ENCODE data around the gene GASK1B.

GASK1B gene

GRCh38 chr4:158186815-158187214, 14.0 kb upstream of the GASK1B start:
- DNase-seq: no peak

GRCh38 chr4:158182736-158183135, 9.9 kb upstream of the GASK1B start:
- no peak for DNase-seq

GRCh38 chr4:158181906-158182305, 9.1 kb upstream of the GASK1B start:
- DNase-seq: no peak

GRCh38 chr4:158179465-158179864, 6.6 kb upstream of the GASK1B start:
- DNase-seq: no peak

- DNase-seq: no peak
These were observed 4.0 kb upstream of the GASK1B start for GRCh38 chr4:158176776-158177175.

- DNase-seq: no peak
These were observed 3.3 kb upstream of the GASK1B start for GRCh38 chr4:158176108-158176507.

GRCh38 chr4:158170691-158171561, 1.9 kb downstream of the GASK1B start:
- peak; percentile 88 to 95 (median 93) for DNase-seq

GRCh38 chr4:158169931-158170690, 2.7 kb downstream of the GASK1B start:
- peak; percentile 52 to 73 (median 60) for DNase-seq

GRCh38 chr4:158169506-158169905, 3.3 kb downstream of the GASK1B start:
- peak in 1 of 4 experiments; percentile 20 for DNase-seq

GRCh38 chr4:158168606-158169005, 4.2 kb downstream of the GASK1B start:
- DNase-seq: peak in 1 of 4 experiments; percentile 28

- DNase-seq: no peak
These were observed 6.1 kb downstream of the GASK1B start for GRCh38 chr4:158166701-158167100.

- no peak for DNase-seq
These were observed 8.0 kb downstream of the GASK1B start for GRCh38 chr4:158164768-158165213.

- peak in 3 of 4 experiments; percentile 27 to 40 (median 38) for DNase-seq
These were observed 8.7 kb downstream of the GASK1B start for GRCh38 chr4:158163941-158164767.

GRCh38 chr4:158162631-158163030, 10.2 kb downstream of the GASK1B start:
- peak; percentile 24 to 60 (median 58) for DNase-seq

- DNase-seq: peak; percentile 87 to 98 (median 94)
These were observed 11.1 kb downstream of the GASK1B start for GRCh38 chr4:158161551-158162354.

GRCh38 chr4:158159718-158160094, 13.1 kb downstream of the GASK1B start:
- no peak for DNase-seq

- DNase-seq: peak; percentile 32 to 69 (median 58)
These were observed 13.6 kb downstream of the GASK1B start for GRCh38 chr4:158159054-158159717.

GRCh38 chr4:158157412-158157811, 15.4 kb downstream of the GASK1B start:
- DNase-seq: no peak

GRCh38 chr4:158155656-158156356, 17.0 kb downstream of the GASK1B start:
- no peak for DNase-seq

- no peak for DNase-seq
These were observed 25.7 kb downstream of the GASK1B start for GRCh38 chr4:158147151-158147550.

GRCh38 chr4:158146736-158147135, 26.1 kb downstream of the GASK1B start:
- no peak for DNase-seq
